Chondrocyte (in vitro differentiated cells): ENCODE results near the gene NOP9. TPM values are rescaled to one million over a fixed set of nuclear protein-coding genes. Genes with fewer than 3 reads are reported as not detected.
A peak's percentile ranks its signal among the peaks of the same experiment; 100 is the strongest.

Experiments used
- DNase-seq: peaks from one replicate; pipeline ENCODE4 v3.0.0; 2021; ENCODE audit warnings: mixed read lengths, low spot score
- H3K27ac Mint-ChIP-seq: one replicate; pipeline ENCODE4 v1.8.0; 2021; ENCODE audit warnings: mild to moderate bottlenecking, moderate library complexity, mixed read lengths; ENCODE audit not compliant: unreplicated experiment
- H3K27me3 Mint-ChIP-seq: 2 replicates; pipeline ENCODE4 v1.8.0; 2021; ENCODE audit warnings: low read depth, mixed read lengths
- H3K36me3 Mint-ChIP-seq: 2 replicates; pipeline ENCODE4 v1.8.0; 2021; ENCODE audit warnings: low read depth, mixed read lengths
- H3K4me1 Mint-ChIP-seq: 2 replicates; pipeline ENCODE4 v1.8.0; 2021; ENCODE audit warnings: low read depth, mild to moderate bottlenecking, mixed read lengths
- H3K4me3 Mint-ChIP-seq: one replicate; pipeline ENCODE4 v1.8.0; 2021; ENCODE audit warnings: mild to moderate bottlenecking, moderate library complexity, mixed read lengths; ENCODE audit not compliant: unreplicated experiment
- H3K9me3 Mint-ChIP-seq: 2 replicates; pipeline ENCODE4 v1.8.0; 2021; ENCODE audit warnings: low read depth, mixed read lengths
- total RNA-seq: library from RNA; stranded (reverse); gene quantifications from 3 replicates; pipeline ENCODE4 v1.2.1, GENCODE V29; 2021
- TF ChIP-seq, protein P1 (sequence below): fragments of 200-600 bp; sonication (generic); IDR thresholded peaks from 2 replicates; pipeline ENCODE4 v1.5.0; 2021; ENCODE audit warnings: antibody characterized with exemption, mild to moderate bottlenecking, moderate library complexity

Gene NOP9
- total RNA-seq, 1 donor from 2014 or later: 19.4 TPM

DNA sequence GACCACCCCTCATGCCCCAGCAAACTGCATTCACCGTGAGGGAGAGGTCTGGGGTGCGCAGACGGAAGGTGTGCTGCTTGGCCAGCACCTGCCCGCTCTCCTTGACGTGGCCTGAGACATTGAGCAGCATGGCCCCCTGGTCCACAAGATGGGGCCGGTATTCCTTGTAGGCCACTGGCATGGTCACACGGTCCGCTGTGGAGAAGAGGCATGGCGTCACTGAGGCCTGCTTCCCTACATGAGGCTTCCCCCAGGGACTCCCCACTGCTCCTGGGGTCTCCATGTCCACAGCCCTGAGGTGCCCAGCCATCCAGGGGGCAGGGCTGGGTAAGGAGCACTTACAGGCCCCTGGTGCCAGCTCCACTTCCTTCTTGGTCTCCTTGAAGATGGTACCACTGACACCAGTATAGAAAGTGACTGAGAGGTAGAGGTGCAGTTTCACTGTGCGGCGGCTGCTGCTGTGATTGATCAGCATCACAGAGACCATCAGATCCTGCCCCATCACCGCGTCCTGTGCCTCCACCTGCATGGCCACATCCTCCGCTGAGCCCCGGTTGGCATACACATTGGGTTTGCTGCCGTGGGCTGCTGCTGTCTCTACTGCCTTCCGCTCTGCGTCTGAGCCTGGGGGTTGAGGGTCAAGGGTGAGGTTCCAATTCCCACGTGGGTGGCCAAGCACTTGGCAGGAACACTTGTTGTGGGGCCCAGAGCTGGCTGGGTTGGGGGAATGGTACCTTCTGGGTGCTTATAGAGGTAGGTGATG is 44.8 kb upstream of the NOP9 start:
- H3K36me3 Mint-ChIP-seq: peaks cover 8% of the 10 kb centered on the region
- no peak overlapping the region for H3K4me3 Mint-ChIP-seq
- no peak overlapping the region for H3K27ac Mint-ChIP-seq
- no peaks in the 10 kb centered on the region for H3K27me3 Mint-ChIP-seq
- TF ChIP-seq, protein P1, sequence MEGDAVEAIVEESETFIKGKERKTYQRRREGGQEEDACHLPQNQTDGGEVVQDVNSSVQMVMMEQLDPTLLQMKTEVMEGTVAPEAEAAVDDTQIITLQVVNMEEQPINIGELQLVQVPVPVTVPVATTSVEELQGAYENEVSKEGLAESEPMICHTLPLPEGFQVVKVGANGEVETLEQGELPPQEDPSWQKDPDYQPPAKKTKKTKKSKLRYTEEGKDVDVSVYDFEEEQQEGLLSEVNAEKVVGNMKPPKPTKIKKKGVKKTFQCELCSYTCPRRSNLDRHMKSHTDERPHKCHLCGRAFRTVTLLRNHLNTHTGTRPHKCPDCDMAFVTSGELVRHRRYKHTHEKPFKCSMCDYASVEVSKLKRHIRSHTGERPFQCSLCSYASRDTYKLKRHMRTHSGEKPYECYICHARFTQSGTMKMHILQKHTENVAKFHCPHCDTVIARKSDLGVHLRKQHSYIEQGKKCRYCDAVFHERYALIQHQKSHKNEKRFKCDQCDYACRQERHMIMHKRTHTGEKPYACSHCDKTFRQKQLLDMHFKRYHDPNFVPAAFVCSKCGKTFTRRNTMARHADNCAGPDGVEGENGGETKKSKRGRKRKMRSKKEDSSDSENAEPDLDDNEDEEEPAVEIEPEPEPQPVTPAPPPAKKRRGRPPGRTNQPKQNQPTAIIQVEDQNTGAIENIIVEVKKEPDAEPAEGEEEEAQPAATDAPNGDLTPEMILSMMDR: no peak
- peak; percentile 78 for DNase-seq
- H3K9me3 Mint-ChIP-seq: no peaks in the 10 kb centered on the region
- peaks cover 39% of the 10 kb centered on the region for H3K4me1 Mint-ChIP-seq

DNA sequence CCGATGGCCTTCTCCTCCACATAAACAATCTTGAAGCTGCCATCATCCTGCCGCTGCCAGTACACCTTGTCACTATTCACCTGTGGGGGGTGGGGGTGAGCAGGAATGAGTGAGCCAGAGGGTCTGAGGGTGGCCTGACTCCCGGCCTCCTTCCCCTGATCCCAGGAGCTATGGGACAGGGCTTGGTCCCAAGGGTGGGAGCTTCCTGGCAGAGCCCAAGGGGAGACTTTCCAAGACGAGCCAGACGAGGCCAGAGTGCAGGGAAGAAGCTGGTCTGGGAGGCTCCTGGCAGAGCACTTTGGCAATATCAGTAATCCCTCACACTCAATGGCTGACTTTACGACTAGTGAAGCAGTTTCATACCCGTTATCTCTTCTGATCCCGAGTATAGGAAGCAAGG is 44.2 kb upstream of the NOP9 start:
- H3K27me3 Mint-ChIP-seq: no peaks in the 10 kb centered on the region
- H3K9me3 Mint-ChIP-seq: no peaks in the 10 kb centered on the region
- H3K27ac Mint-ChIP-seq: no peak overlapping the region
- peaks cover 5% of the 10 kb centered on the region for H3K36me3 Mint-ChIP-seq
- H3K4me3 Mint-ChIP-seq: no peak overlapping the region
- H3K4me1 Mint-ChIP-seq: peaks cover 42% of the 10 kb centered on the region
- TF ChIP-seq, protein P1: no peak
- peak; percentile 50 for DNase-seq

DNA sequence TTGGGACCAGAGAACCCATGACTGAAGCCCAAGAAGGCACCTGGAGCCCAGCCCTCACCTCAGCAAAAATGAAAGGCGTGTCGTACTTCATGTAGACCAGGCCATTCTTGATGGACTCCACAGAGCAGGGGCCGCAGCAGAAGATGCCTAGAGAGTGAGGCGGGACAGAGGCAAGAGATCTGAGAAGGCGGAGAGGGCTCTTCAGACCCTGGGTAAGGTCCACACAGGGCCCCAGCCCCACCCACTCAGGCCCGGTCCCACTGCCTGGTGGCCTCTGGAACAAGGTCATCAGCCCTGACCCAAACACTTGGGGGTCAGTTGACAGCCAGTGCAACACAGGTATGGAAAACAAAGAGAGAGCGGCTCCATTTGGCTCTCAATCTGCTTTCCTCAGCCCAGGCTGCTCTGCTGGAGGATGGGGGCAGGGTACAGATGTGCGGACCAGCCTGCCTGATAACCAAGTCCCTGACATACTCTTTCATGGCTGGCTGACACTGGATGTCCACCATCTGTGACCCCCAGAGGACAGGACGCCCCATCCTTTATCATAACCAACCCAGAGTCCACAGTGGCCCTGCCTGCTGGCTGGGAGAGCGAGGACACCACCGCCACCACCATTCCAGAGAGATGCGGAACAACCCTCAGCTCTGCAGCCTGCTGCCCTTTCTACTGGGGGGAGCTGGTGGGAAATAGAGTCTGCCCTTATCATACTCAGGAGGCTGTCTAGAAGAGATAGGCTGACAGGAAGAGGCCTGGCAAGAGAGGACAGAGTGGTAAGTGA is 43.5 kb upstream of the NOP9 start:
- no peak overlapping the region for H3K27ac Mint-ChIP-seq
- DNase-seq: peak; percentile 64
- H3K4me3 Mint-ChIP-seq: no peak overlapping the region
- peaks cover 42% of the 10 kb centered on the region for H3K4me1 Mint-ChIP-seq
- H3K9me3 Mint-ChIP-seq: no peaks in the 10 kb centered on the region
- TF ChIP-seq, protein P1: no peak
- peaks cover 4% of the 10 kb centered on the region for H3K36me3 Mint-ChIP-seq
- no peaks in the 10 kb centered on the region for H3K27me3 Mint-ChIP-seq

GRCh38 chr14:24256960-24257359 is 42.7 kb upstream of the NOP9 start:
- TF ChIP-seq, protein P1: no peak
- Mint-ChIP-seq H3K4me1 (peaks cover 35% of the 10 kb centered on the region), H3K27ac (peak overlapping the region; percentile 85), H3K36me3 (peaks cover 4% of the 10 kb centered on the region), H3K27me3 (no peaks in the 10 kb centered on the region), H3K9me3 (no peaks in the 10 kb centered on the region), H3K4me3 (no peak overlapping the region)
- peak; percentile 41 for DNase-seq

DNA sequence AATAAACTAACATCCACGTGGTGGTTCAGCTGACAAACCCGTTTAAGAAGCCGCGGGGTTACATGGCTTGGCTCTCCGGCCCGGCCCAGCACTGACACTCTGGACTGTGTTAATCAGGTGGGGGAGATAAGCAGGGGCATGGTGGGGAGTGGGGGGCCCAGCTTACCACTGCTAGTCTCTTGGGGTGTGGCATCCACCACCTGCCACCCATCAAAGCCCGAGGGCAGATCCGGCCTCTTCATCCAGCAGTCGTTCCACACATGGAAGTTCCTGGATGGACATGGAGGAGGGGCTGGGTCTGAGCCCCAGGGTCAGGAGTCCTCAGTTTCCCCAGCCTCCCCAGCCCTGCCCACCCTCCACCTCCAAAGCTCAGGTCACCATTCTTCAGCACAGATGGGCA is 41.5 kb upstream of the NOP9 start:
- Mint-ChIP-seq H3K4me3 (no peak overlapping the region), H3K36me3 (peaks cover 4% of the 10 kb centered on the region), H3K27ac (no peak overlapping the region), H3K27me3 (no peaks in the 10 kb centered on the region), H3K4me1 (peaks cover 29% of the 10 kb centered on the region), H3K9me3 (no peaks in the 10 kb centered on the region)
- TF ChIP-seq, protein P1: no peak
- peak; percentile 82 for DNase-seq
